WTC11 (cell line): ENCODE results near the gene CTTNBP2. TPM values are rescaled to one million over a fixed set of nuclear protein-coding genes. Genes with fewer than 3 reads are reported as not detected.

ENCODE experiments used
- ATAC-seq: fragments of 200-7000 bp; cut with Tn5 transposase; 2 replicates; pipeline ENCODE4 v1.10.0; 2021; ENCODE audit warnings: mild to moderate bottlenecking, moderate library complexity
- CTCF ChIA-PET: fragments of 300-600 bp; sonication (Branson Sonifier 250); formaldehyde crosslinking; loops from one replicate; lab custom pipeline; 2021; ENCODE audit warnings: antibody characterized with exemption; lab: Charles Lee
- POLR2A ChIA-PET: fragments of 350-600 bp; sonication (Branson Sonifier 250); formaldehyde crosslinking; loops from one replicate; lab custom pipeline; 2021; ENCODE audit warnings: antibody characterized with exemption; lab: Charles Lee
- DNase-seq: peaks from one replicate; pipeline ENCODE4 v3.0.0; 2021; ENCODE audit warnings: low spot score
- H3K27ac Mint-ChIP-seq: 2 replicates; pipeline ENCODE4 v1.8.0; 2021; ENCODE audit warnings: mixed read lengths
- H3K27me3 Mint-ChIP-seq: 2 replicates; pipeline ENCODE4 v1.8.0; 2021; ENCODE audit warnings: low read depth, mild to moderate bottlenecking, moderate library complexity, mixed read lengths
- H3K36me3 Mint-ChIP-seq: 2 replicates; pipeline ENCODE4 v1.8.0; 2021; ENCODE audit warnings: mixed read lengths
- H3K4me1 Mint-ChIP-seq: 2 replicates; pipeline ENCODE4 v1.8.0; 2022; ENCODE audit warnings: mixed read lengths
- H3K4me3 Mint-ChIP-seq: 2 replicates; pipeline ENCODE4 v1.8.0; 2021; ENCODE audit warnings: mild to moderate bottlenecking, moderate library complexity, mixed read lengths
- H3K9me3 Mint-ChIP-seq: 2 replicates; pipeline ENCODE4 v1.8.0; 2021; ENCODE audit warnings: mixed read lengths
- ATF1 ChIP-seq: sonication (generic); formaldehyde crosslinking; IDR thresholded peaks from 2 replicates; pipeline ENCODE4 v1.8.1; 2023; ENCODE audit warnings: mild to moderate bottlenecking, moderate library complexity, missing genetic modification reagents
- IRF2 ChIP-seq: sonication (generic); formaldehyde crosslinking; IDR thresholded peaks from 2 replicates; pipeline ENCODE4 v1.8.0; 2022; ENCODE audit warnings: low read depth, missing genetic modification reagents, borderline replicate concordance
- NFYB ChIP-seq: sonication (generic); formaldehyde crosslinking; conservative IDR thresholded peaks from 2 replicates; pipeline ENCODE4 v1.8.0; 2022; ENCODE audit warnings: low read depth, missing genetic modification reagents
- RORB ChIP-seq: fragments of 250-450 bp; sonication (Bioruptor Pico); IDR thresholded peaks from 2 replicates; pipeline ENCODE4 v1.9.0; 2021; ENCODE audit warnings: mild to moderate bottlenecking
- ZNF121 ChIP-seq: sonication (generic); formaldehyde crosslinking; IDR thresholded peaks from 2 replicates; pipeline ENCODE4 v1.8.0; 2023; ENCODE audit warnings: missing genetic modification reagents
- total RNA-seq: library from RNA; stranded (reverse); gene quantifications from 3 replicates; pipeline ENCODE4 v1.2.3, GENCODE V29; 2021
- TF ChIP-seq, protein P1 (sequence below): sonication (generic); formaldehyde crosslinking; IDR thresholded peaks from 2 replicates; pipeline ENCODE4 v1.8.0; 2023; ENCODE audit warnings: missing genetic modification reagents, mild to moderate bottlenecking, borderline replicate concordance
- TF ChIP-seq, protein P2 (sequence below): sonication (generic); formaldehyde crosslinking; IDR thresholded peaks from 2 replicates; pipeline ENCODE4 v1.8.0; 2022; ENCODE audit warnings: missing genetic modification reagents

The CTTNBP2 gene
- total RNA-seq, 1 experiment from 2014 or later = 22.1 TPM

DNA sequence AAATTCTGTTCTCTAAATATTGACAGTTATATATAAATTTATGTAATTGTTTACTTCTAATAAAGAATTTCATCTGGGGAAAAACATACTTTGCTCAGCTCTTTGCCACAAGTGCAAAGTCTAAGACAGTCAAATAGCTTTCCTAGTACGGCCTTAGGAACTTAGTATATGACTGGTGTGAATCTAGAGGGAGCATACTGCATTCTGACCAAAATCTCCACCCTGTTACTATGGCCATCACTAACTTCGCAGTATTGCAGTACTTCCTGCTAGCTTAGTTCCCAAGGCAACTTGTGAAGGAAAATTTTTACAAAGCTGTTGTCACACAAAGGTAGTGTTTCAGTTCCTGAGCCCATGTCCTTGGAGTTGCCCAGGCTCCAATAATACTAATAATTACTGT is 211.9 kb downstream of the CTTNBP2 start:
- Mint-ChIP-seq H3K9me3 (peaks cover 5% of the 10 kb centered on the region), H3K4me3 (no peak overlapping the region), H3K27me3 (no peaks in the 10 kb centered on the region), H3K4me1 (no peaks in the 10 kb centered on the region), H3K36me3 (no peaks in the 10 kb centered on the region), H3K27ac (no peak overlapping the region)
- CTCF ChIA-PET = interaction anchor here (0.6 to 1.2 kb wide), 2 partner anchors 8 to 9 kb away, joined by 3 to 5 read pairs; no protein-coding TSS in a partner anchor
- POLR2A ChIA-PET = no interaction called here
- DNase-seq (no peak), ATAC-seq (no peak)
- TF ChIP-seq IRF2 (no peak), ZNF121 (CRISPR knock-in tag) (no peak), ATF1 (no peak), RORB (CRISPR knock-in tag) (no peak), NFYB (CRISPR knock-in tag) (no peak)
- TF ChIP-seq, protein P1, sequence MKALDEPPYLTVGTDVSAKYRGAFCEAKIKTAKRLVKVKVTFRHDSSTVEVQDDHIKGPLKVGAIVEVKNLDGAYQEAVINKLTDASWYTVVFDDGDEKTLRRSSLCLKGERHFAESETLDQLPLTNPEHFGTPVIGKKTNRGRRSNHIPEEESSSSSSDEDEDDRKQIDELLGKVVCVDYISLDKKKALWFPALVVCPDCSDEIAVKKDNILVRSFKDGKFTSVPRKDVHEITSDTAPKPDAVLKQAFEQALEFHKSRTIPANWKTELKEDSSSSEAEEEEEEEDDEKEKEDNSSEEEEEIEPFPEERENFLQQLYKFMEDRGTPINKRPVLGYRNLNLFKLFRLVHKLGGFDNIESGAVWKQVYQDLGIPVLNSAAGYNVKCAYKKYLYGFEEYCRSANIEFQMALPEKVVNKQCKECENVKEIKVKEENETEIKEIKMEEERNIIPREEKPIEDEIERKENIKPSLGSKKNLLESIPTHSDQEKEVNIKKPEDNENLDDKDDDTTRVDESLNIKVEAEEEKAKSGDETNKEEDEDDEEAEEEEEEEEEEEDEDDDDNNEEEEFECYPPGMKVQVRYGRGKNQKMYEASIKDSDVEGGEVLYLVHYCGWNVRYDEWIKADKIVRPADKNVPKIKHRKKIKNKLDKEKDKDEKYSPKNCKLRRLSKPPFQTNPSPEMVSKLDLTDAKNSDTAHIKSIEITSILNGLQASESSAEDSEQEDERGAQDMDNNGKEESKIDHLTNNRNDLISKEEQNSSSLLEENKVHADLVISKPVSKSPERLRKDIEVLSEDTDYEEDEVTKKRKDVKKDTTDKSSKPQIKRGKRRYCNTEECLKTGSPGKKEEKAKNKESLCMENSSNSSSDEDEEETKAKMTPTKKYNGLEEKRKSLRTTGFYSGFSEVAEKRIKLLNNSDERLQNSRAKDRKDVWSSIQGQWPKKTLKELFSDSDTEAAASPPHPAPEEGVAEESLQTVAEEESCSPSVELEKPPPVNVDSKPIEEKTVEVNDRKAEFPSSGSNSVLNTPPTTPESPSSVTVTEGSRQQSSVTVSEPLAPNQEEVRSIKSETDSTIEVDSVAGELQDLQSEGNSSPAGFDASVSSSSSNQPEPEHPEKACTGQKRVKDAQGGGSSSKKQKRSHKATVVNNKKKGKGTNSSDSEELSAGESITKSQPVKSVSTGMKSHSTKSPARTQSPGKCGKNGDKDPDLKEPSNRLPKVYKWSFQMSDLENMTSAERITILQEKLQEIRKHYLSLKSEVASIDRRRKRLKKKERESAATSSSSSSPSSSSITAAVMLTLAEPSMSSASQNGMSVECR = no peak
- TF ChIP-seq, protein P2, sequence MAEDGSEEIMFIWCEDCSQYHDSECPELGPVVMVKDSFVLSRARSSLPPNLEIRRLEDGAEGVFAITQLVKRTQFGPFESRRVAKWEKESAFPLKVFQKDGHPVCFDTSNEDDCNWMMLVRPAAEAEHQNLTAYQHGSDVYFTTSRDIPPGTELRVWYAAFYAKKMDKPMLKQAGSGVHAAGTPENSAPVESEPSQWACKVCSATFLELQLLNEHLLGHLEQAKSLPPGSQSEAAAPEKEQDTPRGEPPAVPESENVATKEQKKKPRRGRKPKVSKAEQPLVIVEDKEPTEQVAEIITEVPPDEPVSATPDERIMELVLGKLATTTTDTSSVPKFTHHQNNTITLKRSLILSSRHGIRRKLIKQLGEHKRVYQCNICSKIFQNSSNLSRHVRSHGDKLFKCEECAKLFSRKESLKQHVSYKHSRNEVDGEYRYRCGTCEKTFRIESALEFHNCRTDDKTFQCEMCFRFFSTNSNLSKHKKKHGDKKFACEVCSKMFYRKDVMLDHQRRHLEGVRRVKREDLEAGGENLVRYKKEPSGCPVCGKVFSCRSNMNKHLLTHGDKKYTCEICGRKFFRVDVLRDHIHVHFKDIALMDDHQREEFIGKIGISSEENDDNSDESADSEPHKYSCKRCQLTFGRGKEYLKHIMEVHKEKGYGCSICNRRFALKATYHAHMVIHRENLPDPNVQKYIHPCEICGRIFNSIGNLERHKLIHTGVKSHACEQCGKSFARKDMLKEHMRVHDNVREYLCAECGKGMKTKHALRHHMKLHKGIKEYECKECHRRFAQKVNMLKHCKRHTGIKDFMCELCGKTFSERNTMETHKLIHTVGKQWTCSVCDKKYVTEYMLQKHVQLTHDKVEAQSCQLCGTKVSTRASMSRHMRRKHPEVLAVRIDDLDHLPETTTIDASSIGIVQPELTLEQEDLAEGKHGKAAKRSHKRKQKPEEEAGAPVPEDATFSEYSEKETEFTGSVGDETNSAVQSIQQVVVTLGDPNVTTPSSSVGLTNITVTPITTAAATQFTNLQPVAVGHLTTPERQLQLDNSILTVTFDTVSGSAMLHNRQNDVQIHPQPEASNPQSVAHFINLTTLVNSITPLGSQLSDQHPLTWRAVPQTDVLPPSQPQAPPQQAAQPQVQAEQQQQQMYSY (CRISPR knock-in tag) = no peak
